K562 (cell line): ENCODE measurements around the gene ARFGEF3. TPM values are rescaled to one million over a fixed set of nuclear protein-coding genes. Genes with fewer than 3 reads are reported as not detected.

ENCODE experiments used
- ATAC-seq: fragments of 200-7000 bp; cut with Tn5 transposase; 3 replicates; pipeline ENCODE4 v1.9.1; 2020; ENCODE audit warnings: moderate library complexity
- BruUV-seq: library from RNA; stranded (reverse); fragments of 400-500 nt; replicated peaks from 2 replicates; lab custom pipeline; 2021; lab: Mats Ljungman, UMichigan
- CTCF ChIA-PET: fragments of 300-600 bp; formaldehyde crosslinking; extraction: SDS; loops from one replicate; lab custom pipeline; 2021; ENCODE audit warnings: low intra/inter-chr PET ratio; lab: Yijun Ruan, JAX
- POLR2A ChIA-PET: fragments of 300-600, 350-650 bp; sonication (Branson Sonifier 250); formaldehyde crosslinking; extraction: SDS; loops from one replicate; lab custom pipeline; 2021; ENCODE audit warnings: antibody characterized with exemption, inconsistent platforms; lab: Yijun Ruan, JAX
- DNase-seq, 4 experiments: peaks; one replicate each; pipeline versions ENCODE4 v3.0.0 to v3.0.0-alpha.2; 2011 to 2018; ENCODE audit warnings: low spot score in 3 of 4, mixed read lengths in 3 of 4; ENCODE audit errors: extremely low read depth in 1 of 4
- FAIRE-seq: peaks from 2 replicates; lab custom pipeline; 2011; peaks lifted over from hg19 to GRCh38; lab: Jason Lieb, UNC
- H2AFZ ChIP-seq: 2 replicates; pipeline ENCODE4 v1.6.0; 2011; ENCODE audit warnings: low read depth, low read length, control low read depth, inconsistent platforms
- H3K27ac ChIP-seq: fragments of 200-600 bp; 3 replicates; pipeline ENCODE4 v1.8.0; 2011; ENCODE audit warnings: low read depth, mild to moderate bottlenecking, control low read depth, inconsistent platforms, low read length, moderate library complexity, mixed read lengths; ENCODE audit errors: extremely low read depth
- H3K27me3 ChIP-seq, 2 experiments: fragments of 300-600 bp in 1 of 2; 2 replicates in 1 of 2; 3 replicates in 1 of 2; pipeline versions ENCODE4 v1.6.0 to v1.8.0; 2011; ENCODE audit warnings: inconsistent platforms in 2 of 2, low read length in 2 of 2, mild to moderate bottlenecking in 1 of 2, mixed read lengths in 1 of 2, moderate library complexity in 1 of 2; ENCODE audit not compliant: control insufficient read depth in 2 of 2, insufficient read depth in 2 of 2
- H3K36me3 ChIP-seq: fragments of 300-600 bp; 3 replicates; pipeline ENCODE4 v1.8.0; 2011; ENCODE audit warnings: mild to moderate bottlenecking, low read length, inconsistent platforms; ENCODE audit not compliant: control insufficient read depth, insufficient read depth
- H3K4me1 ChIP-seq, 2 experiments: fragments of 200-600 bp in 1 of 2; replicated peaks in 1 of 2; 2 replicates in 1 of 2; 3 replicates in 1 of 2; pipeline versions ENCODE4 v1.5.1 to v1.8.0; 2011; ENCODE audit warnings: inconsistent platforms in 2 of 2, low read length in 2 of 2, mild to moderate bottlenecking in 1 of 2, mixed read lengths in 1 of 2, moderate library complexity in 1 of 2; ENCODE audit not compliant: control insufficient read depth in 2 of 2, insufficient read depth in 2 of 2
- H3K4me2 ChIP-seq: 2 replicates; pipeline ENCODE4 v1.6.1; 2011; ENCODE audit warnings: low read length, control low read depth, inconsistent platforms, mixed read lengths; ENCODE audit not compliant: insufficient read depth
- H3K4me3 ChIP-seq: fragments of 200-600 bp; sonication (generic), shearing (Covaris generic); 2 replicates; pipeline ENCODE4 v1.5.1; 2016; ENCODE audit warnings: control low read depth, inconsistent platforms
- H3K79me2 ChIP-seq: fragments of 200-600 bp; 3 replicates; pipeline ENCODE4 v1.8.0; 2011; ENCODE audit warnings: low read length, inconsistent platforms; ENCODE audit not compliant: control insufficient read depth, insufficient read depth
- H3K9ac ChIP-seq, 2 experiments: 2 replicates each; pipeline versions ENCODE4 v1.6.0 to v1.6.1; 2011; ENCODE audit warnings: low read depth in 2 of 2, low read length in 2 of 2, control low read depth in 1 of 2, inconsistent platforms in 1 of 2, mild to moderate bottlenecking in 1 of 2, mixed read lengths in 1 of 2; ENCODE audit not compliant: insufficient read depth in 1 of 2
- H3K9me1 ChIP-seq: one replicate; pipeline ENCODE4 v1.6.0; 2011; ENCODE audit warnings: inconsistent platforms, mild to moderate bottlenecking, low read length, moderate library complexity; ENCODE audit not compliant: control insufficient read depth, insufficient read depth
- H3K9me3 ChIP-seq: replicated peaks from 2 replicates; pipeline ENCODE4 v1.5.1; 2011; ENCODE audit warnings: low read depth, low read length, inconsistent platforms; ENCODE audit not compliant: control insufficient read depth, insufficient read depth
- H4K20me1 ChIP-seq: replicated peaks from 2 replicates; pipeline ENCODE4 v1.6.1; 2011; ENCODE audit warnings: low read length, inconsistent platforms, mixed read lengths; ENCODE audit not compliant: control insufficient read depth, insufficient read depth
- BHLHE40 ChIP-seq: IDR thresholded peaks from 2 replicates; pipeline ENCODE4 v1.6.1; 2011; ENCODE audit warnings: low read length, improper control_type of control experiment
- EGR1 ChIP-seq: fragments of 450-650 bp; conservative IDR thresholded peaks from 2 replicates; pipeline ENCODE4 v1.6.1; 2017; ENCODE audit warnings: mild to moderate bottlenecking
- ERF ChIP-seq: fragments of 450-650 bp; formaldehyde crosslinking; IDR thresholded peaks from 2 replicates; pipeline ENCODE4 v1.4.0; 2020; ENCODE audit warnings: mild to moderate bottlenecking, mixed read lengths
- ILF3 ChIP-seq: fragments of 450-650 bp; IDR thresholded peaks from 2 replicates; pipeline ENCODE4 v1.6.1; 2018; ENCODE audit warnings: antibody characterized with exemption, mild to moderate bottlenecking, moderate library complexity, borderline replicate concordance
- KAT8 ChIP-seq: fragments of 450-650 bp; IDR thresholded peaks from 2 replicates; pipeline ENCODE4 v1.6.1; 2016; ENCODE audit warnings: low read depth, mild to moderate bottlenecking
- MLX ChIP-seq, 2 experiments: fragments of 450-650 bp in 1 of 2; sonication (generic) in 1 of 2; formaldehyde crosslinking; conservative IDR thresholded peaks; 2 replicates each; pipeline versions ENCODE4 v1.4.0 to v1.8.1; 2020 to 2022; ENCODE audit warnings: mild to moderate bottlenecking in 1 of 2, missing genetic modification reagents in 1 of 2
- PHF20 ChIP-seq: fragments of 450-650 bp; IDR thresholded peaks from 2 replicates; pipeline ENCODE4 v1.6.1; 2018; ENCODE audit not compliant: partially characterized antibody
- SMAD3 ChIP-seq: fragments of 450-650 bp; formaldehyde crosslinking; conservative IDR thresholded peaks from 2 replicates; pipeline ENCODE4 v1.4.0; 2020; ENCODE audit warnings: mild to moderate bottlenecking
- ZNF224 ChIP-seq: sonication (generic); formaldehyde crosslinking; IDR thresholded peaks from 2 replicates; pipeline ENCODE4 v1.8.0; 2022; ENCODE audit warnings: mild to moderate bottlenecking, missing genetic modification reagents
- WGBS: fragments of 100-300 bp; shearing (Covaris generic); methylation state at CpG from one replicate; pipeline ENCODE4 v1.1.6; 2016; ENCODE audit warnings: low coverage, mixed read lengths; ENCODE audit not compliant: insufficient coverage; ENCODE audit errors: missing lambda C conversion rate; 5-methylcytosine and 5-hydroxymethylcytosine counted together
- in situ Hi-C: fragments of 300-500 bp; cut with MboI; formaldehyde crosslinking; loops from 4 replicates; pipeline ENCODE4 v1.15.0; 2018; ENCODE audit warnings: inconsistent platforms, mixed read lengths
- intact Hi-C: fragments of 100-400 bp; cut with micrococcal nuclease; formaldehyde crosslinking; loops from 2 replicates; pipeline ENCODE4 v1.14.2; 2022
- polyA plus RNA-seq, 8 experiments: library from polyadenylated mRNA; depleted of rRNA in 4 of 8; stranded (reverse) in 5 of 8; unstranded in 3 of 8; fragments of >200 nt; fragmentation: Nextera tagmentation in 2 of 8; fragmentation: Illumina TruSeq in 1 of 8; extraction: Ambion mirVana in 2 of 8; extraction: Trizol in 1 of 8; gene quantifications; 2 replicates each; pipeline versions ENCODE4 v1.2.1 to v1.2.3, GENCODE V29; 2011 to 2014; ENCODE audit warnings: inconsistent platforms in 1 of 8, missing spikeins in 1 of 8
- total RNA-seq, 7 experiments: library from RNA; depleted of rRNA in 6 of 7; stranded (reverse); fragments of >200 nt in 6 of 7; fragmentation: Illumina TruSeq in 2 of 7; extraction: Trizol in 2 of 7; gene quantifications; 2 replicates each; pipeline versions ENCODE4 v1.2.1 to v1.2.3, GENCODE V29; 2011 to 2021; ENCODE audit warnings: low replicate concordance in 1 of 7
- TF ChIP-seq, protein P1 (sequence below): conservative IDR thresholded peaks from 2 replicates; pipeline ENCODE4 v1.6.1; 2011; ENCODE audit warnings: low read depth, mild to moderate bottlenecking, low read length; ENCODE audit not compliant: control insufficient read depth
- TF ChIP-seq, protein P2 (sequence below): fragments of 200-800 bp; sonication (Bioruptor generic); IDR thresholded peaks from 2 replicates; pipeline ENCODE4 v1.6.1; 2016; ENCODE audit warnings: missing genetic modification characterization, missing compliant biosample characterization

Gene ARFGEF3
- total and polyA plus RNA-seq, 9 of the 15 experiments (the other 6 are each of a cell fraction or from before 2014, with no cell fraction given): under 0.01 to 0.02 TPM; not detected in 7

DNA sequence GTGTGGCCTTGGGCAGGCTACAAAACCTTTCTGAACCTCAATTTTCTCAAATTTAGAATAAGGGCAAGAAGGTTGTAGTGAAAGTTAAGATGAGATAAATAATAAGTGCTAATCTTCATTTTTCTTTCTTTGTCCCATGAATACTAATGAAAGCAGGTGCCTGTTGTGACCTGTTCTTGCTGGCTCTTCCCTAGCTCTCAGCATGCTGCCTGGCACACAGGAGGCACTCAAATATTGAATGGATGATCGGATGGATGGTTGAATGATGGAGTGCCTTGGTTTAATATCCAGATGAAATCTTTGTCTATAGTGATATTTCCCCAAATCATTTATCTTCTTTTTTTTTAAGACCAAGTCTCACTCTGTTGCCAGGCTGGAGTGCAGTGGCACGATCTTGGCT is 41.6 kb downstream of the ARFGEF3 start:
- TF ChIP-seq SMAD3 (no peak), EGR1 (no peak), ZNF224 (CRISPR knock-in tag) (no peak), ERF (CRISPR knock-in tag) (no peak), ILF3 (no peak), PHF20 (no peak), KAT8 (no peak), MLX (CRISPR knock-in tag; conservative IDR thresholded peaks at IDR 0.05) (no peak), BHLHE40 (no peak)
- TF ChIP-seq, protein P1, sequence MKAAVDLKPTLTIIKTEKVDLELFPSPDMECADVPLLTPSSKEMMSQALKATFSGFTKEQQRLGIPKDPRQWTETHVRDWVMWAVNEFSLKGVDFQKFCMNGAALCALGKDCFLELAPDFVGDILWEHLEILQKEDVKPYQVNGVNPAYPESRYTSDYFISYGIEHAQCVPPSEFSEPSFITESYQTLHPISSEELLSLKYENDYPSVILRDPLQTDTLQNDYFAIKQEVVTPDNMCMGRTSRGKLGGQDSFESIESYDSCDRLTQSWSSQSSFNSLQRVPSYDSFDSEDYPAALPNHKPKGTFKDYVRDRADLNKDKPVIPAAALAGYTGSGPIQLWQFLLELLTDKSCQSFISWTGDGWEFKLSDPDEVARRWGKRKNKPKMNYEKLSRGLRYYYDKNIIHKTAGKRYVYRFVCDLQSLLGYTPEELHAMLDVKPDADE: no peak
- TF ChIP-seq, protein P2, sequence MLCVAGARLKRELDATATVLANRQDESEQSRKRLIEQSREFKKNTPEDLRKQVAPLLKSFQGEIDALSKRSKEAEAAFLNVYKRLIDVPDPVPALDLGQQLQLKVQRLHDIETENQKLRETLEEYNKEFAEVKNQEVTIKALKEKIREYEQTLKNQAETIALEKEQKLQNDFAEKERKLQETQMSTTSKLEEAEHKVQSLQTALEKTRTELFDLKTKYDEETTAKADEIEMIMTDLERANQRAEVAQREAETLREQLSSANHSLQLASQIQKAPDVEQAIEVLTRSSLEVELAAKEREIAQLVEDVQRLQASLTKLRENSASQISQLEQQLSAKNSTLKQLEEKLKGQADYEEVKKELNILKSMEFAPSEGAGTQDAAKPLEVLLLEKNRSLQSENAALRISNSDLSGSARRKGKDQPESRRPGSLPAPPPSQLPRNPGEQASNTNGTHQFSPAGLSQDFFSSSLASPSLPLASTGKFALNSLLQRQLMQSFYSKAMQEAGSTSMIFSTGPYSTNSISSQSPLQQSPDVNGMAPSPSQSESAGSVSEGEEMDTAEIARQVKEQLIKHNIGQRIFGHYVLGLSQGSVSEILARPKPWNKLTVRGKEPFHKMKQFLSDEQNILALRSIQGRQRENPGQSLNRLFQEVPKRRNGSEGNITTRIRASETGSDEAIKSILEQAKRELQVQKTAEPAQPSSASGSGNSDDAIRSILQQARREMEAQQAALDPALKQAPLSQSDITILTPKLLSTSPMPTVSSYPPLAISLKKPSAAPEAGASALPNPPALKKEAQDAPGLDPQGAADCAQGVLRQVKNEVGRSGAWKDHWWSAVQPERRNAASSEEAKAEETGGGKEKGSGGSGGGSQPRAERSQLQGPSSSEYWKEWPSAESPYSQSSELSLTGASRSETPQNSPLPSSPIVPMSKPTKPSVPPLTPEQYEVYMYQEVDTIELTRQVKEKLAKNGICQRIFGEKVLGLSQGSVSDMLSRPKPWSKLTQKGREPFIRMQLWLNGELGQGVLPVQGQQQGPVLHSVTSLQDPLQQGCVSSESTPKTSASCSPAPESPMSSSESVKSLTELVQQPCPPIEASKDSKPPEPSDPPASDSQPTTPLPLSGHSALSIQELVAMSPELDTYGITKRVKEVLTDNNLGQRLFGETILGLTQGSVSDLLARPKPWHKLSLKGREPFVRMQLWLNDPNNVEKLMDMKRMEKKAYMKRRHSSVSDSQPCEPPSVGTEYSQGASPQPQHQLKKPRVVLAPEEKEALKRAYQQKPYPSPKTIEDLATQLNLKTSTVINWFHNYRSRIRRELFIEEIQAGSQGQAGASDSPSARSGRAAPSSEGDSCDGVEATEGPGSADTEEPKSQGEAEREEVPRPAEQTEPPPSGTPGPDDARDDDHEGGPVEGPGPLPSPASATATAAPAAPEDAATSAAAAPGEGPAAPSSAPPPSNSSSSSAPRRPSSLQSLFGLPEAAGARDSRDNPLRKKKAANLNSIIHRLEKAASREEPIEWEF (CRISPR knock-in tag): no peak
- Histone ChIP-seq H3K4me3 (no peak overlapping the region), H3K36me3 (no peaks in the 10 kb centered on the region), H3K9me3 (no peaks in the 10 kb centered on the region; the same call in 1 of the 2 replicates), H3K27ac (no peak overlapping the region), H3K27me3 (no peaks in the 10 kb centered on the region), H3K9me1 (no peaks in the 10 kb centered on the region), H3K4me1 (no peaks in the 10 kb centered on the region), H3K79me2 (no peaks in the 10 kb centered on the region), H3K4me2 (no peak overlapping the region), H4K20me1 (no peaks in the 10 kb centered on the region), H3K9ac (no peak overlapping the region), H2AFZ (no peak overlapping the region)
- CTCF ChIA-PET: no interaction called here
- whole genome bisulfite sequencing: 0% methylated on average over 2 of the region's 2 CpGs
- FAIRE-seq (no peak), ATAC-seq (no peak), DNase-seq (no peak)
- in situ Hi-C loops: no loop called here
- POLR2A ChIA-PET: interaction anchor here (1.0 kb wide), 1 partner anchor 10 kb away, joined by 3 read pairs; no protein-coding TSS in a partner anchor
- intact Hi-C loops: no loop called here
- no TSS peak for BruUV-seq
